ENCODE measurements around the gene POC1B. TPM values are rescaled to one million over a fixed set of nuclear protein-coding genes. Genes with fewer than 3 reads are reported as not detected.

POC1B gene
- polyA plus RNA-seq, 1 donor from 2014 or later, result 10.0 TPM

GRCh38 chr12:89379148-89379838, 146.6 kb downstream of the POC1B start:
- Histone ChIP-seq H3K9ac (ENCODE audit: low read length) (no peak overlapping the region), H3K4me2 (ENCODE audit: low read length) (no peak overlapping the region), H3K4me3 (ENCODE audit: low read length) (no peak overlapping the region), H4K20me1 (ENCODE audit: insufficient read depth) (no peaks in the 10 kb centered on the region), H2AFZ (ENCODE audit: low read depth, low read length) (no peak overlapping the region), H3K79me2 (replicated peaks; ENCODE audit: insufficient read depth, low read length) (no peaks in the 10 kb centered on the region), H3K36me3 (ENCODE audit: insufficient read depth, low read length) (no peaks in the 10 kb centered on the region), H3K9me2 (ENCODE audit: insufficient read depth, low read length) (no peaks in the 10 kb centered on the region), H3F3A (ENCODE audit: insufficient read depth, low read length, poor library complexity, severe bottlenecking) (no peaks in the 10 kb centered on the region), H3K27ac (ENCODE audit: low read length) (no peak overlapping the region), H3K9me3 (ENCODE audit: low read length) (no peaks in the 10 kb centered on the region), H3K27me3 (ENCODE audit: insufficient read depth, low read depth, low read length) (no peaks in the 10 kb centered on the region)
- TF ChIP-seq TAF1 (IDR thresholded peaks at IDR 0.05; ENCODE audit: low read depth) (no peak), SMC3 (conservative IDR thresholded peaks at IDR 0.05; ENCODE audit: poor library complexity) (no peak), MXI1 (conservative IDR thresholded peaks at IDR 0.05; ENCODE audit: poor library complexity, severe bottlenecking) (no peak), EZH2 (IDR thresholded peaks at IDR 0.05; ENCODE audit: borderline replicate concordance, insufficient read depth, low read length, poor library complexity, severe bottlenecking) (no peak), REST (IDR thresholded peaks at IDR 0.05; ENCODE audit: borderline replicate concordance) (no peak), RAD21 (conservative IDR thresholded peaks at IDR 0.05) (no peak), POLR2AphosphoS5 (IDR thresholded peaks at IDR 0.05) (no peak), CTCF (IDR thresholded peaks at IDR 0.05; ENCODE audit: poor library complexity, severe bottlenecking) (no peak), EP300 (conservative IDR thresholded peaks at IDR 0.05; ENCODE audit: poor library complexity, severe bottlenecking) (no peak)

GRCh38 chr12:89376844-89377243, 149.0 kb downstream of the POC1B start:
- Histone ChIP-seq H3K79me2 (replicated peaks; ENCODE audit: insufficient read depth, low read length) (no peaks in the 10 kb centered on the region), H3K4me3 (ENCODE audit: low read length) (no peak overlapping the region)

More at GRCh38 chr12:89376844-89377243, 149.0 kb downstream of the POC1B start:
- no peaks in the 10 kb centered on the region for H3K36me3 ChIP-seq (ENCODE audit: insufficient read depth, low read length)
- no peak for TF ChIP-seq EP300 (conservative IDR thresholded peaks at IDR 0.05; ENCODE audit: poor library complexity, severe bottlenecking)
- TF ChIP-seq CTCF (IDR thresholded peaks at IDR 0.05; ENCODE audit: poor library complexity, severe bottlenecking), result no peak
- no peak for TF ChIP-seq RAD21 (conservative IDR thresholded peaks at IDR 0.05)
- no peak for TF ChIP-seq EZH2 (IDR thresholded peaks at IDR 0.05; ENCODE audit: borderline replicate concordance, insufficient read depth, low read length, poor library complexity, severe bottlenecking)
- no peak for TF ChIP-seq POLR2AphosphoS5 (IDR thresholded peaks at IDR 0.05)
- no peak for TF ChIP-seq REST (IDR thresholded peaks at IDR 0.05; ENCODE audit: borderline replicate concordance)
- TF ChIP-seq MXI1 (conservative IDR thresholded peaks at IDR 0.05; ENCODE audit: poor library complexity, severe bottlenecking), result no peak
- TF ChIP-seq TAF1 (IDR thresholded peaks at IDR 0.05; ENCODE audit: low read depth), result no peak
- TF ChIP-seq SMC3 (conservative IDR thresholded peaks at IDR 0.05; ENCODE audit: poor library complexity), result no peak
- H3K9me2 ChIP-seq (ENCODE audit: insufficient read depth, low read length), result no peaks in the 10 kb centered on the region
- no peaks in the 10 kb centered on the region for H3F3A ChIP-seq (ENCODE audit: insufficient read depth, low read length, poor library complexity, severe bottlenecking)
- H3K9ac ChIP-seq (ENCODE audit: low read length), result no peak overlapping the region
- no peak overlapping the region for H3K4me2 ChIP-seq (ENCODE audit: low read length)
- no peak overlapping the region for H2AFZ ChIP-seq (ENCODE audit: low read depth, low read length)
- no peaks in the 10 kb centered on the region for H4K20me1 ChIP-seq (ENCODE audit: insufficient read depth)
- H3K27me3 ChIP-seq (ENCODE audit: insufficient read depth, low read depth, low read length), result no peaks in the 10 kb centered on the region
- H3K27ac ChIP-seq (ENCODE audit: low read length), result no peak overlapping the region
- no peaks in the 10 kb centered on the region for H3K9me3 ChIP-seq (ENCODE audit: low read length)

Measured in neural cell (in vitro differentiated cells).